Lower leg skin (tissue), 3 donors: Measurements from ENCODE around the gene HMGB1.

ENCODE experiments used
- CTCF ChIP-seq, 3 donors: fragments of 450-650 bp; IDR thresholded peaks; one replicate each; pipeline ENCODE4 v1.5.1; 2016; ENCODE audit warnings: antibody characterized with exemption in 3 of 3, mild to moderate bottlenecking in 3 of 3, moderate library complexity in 2 of 3
- POLR2A ChIP-seq, 2 donors: fragments of 450-650 bp; IDR thresholded peaks; one replicate each; pipeline ENCODE4 v1.6.1; 2016 to 2017; ENCODE audit warnings: antibody characterized with exemption in 2 of 2, mild to moderate bottlenecking in 1 of 2, moderate library complexity in 1 of 2

- TF ChIP-seq CTCF (IDR thresholded peaks at IDR 0.05) (no peak), POLR2A (IDR thresholded peaks at IDR 0.05) (no peak)
Measured at GRCh38 chr13:30450066-30450465, 15.7 kb downstream of the HMGB1 start.
